ENCODE results near the gene CNN1. TPM values are rescaled to one million over a fixed set of nuclear protein-coding genes. Genes with fewer than 3 reads are reported as not detected.

The CNN1 gene
- total and polyA plus RNA-seq, 9 of the 15 experiments (the other 6 are each of a cell fraction or from before 2014, with no cell fraction given), result 0.23 to 10.6 (median 5.2) TPM

GRCh38 chr19:11570039-11570462, 31.4 kb downstream of the CNN1 start:
- H3K27ac ChIP-seq (ENCODE audit: extremely low read depth, low read depth, low read length), result no peak overlapping the region
- H3K4me2 ChIP-seq (ENCODE audit: insufficient read depth, low read length), result no peak overlapping the region
- no peaks in the 10 kb centered on the region for H3K9me3 ChIP-seq (replicated peaks; ENCODE audit: control insufficient read depth, insufficient read depth, low read depth, low read length)
- no peaks in the 10 kb centered on the region for H3K9me1 ChIP-seq (ENCODE audit: control insufficient read depth, insufficient read depth, low read length)
- H3K4me3 ChIP-seq, result no peak overlapping the region
- ChIA-PET POLR2A (interaction anchor here (0.6 to 1.7 kb wide), 4 partner anchors 10 to 19 kb away, joined by 3 to 4 read pairs (median 3); no protein-coding TSS in a partner anchor), CTCF (ENCODE audit: low intra/inter-chr PET ratio) (no interaction called here)
- no peaks in the 10 kb centered on the region for H3K79me2 ChIP-seq (ENCODE audit: control insufficient read depth, insufficient read depth, low read length)
- intact Hi-C loops (cut with micrococcal nuclease), result no loop called here
- DNase-seq (ENCODE audit: extremely low read depth in 1 of 4, low spot score in 3 of 4), result peak in 2 of 4 experiments; percentile 10 to 16
- BruUV-seq (replicated peaks), result no TSS peak
- ATAC-seq, result no peak; the same call in 2 of the 3 replicates
- H3K4me1 ChIP-seq (replicated peaks in 1 of 2; ENCODE audit: control insufficient read depth in 2 of 2, insufficient read depth in 2 of 2, low read length in 2 of 2), result peaks cover 23 to 41% of the 10 kb centered on the region in 2 experiments
- H3K27me3 ChIP-seq (ENCODE audit: control insufficient read depth in 2 of 2, insufficient read depth in 2 of 2, low read length in 2 of 2), result no peaks in the 10 kb centered on the region
- in situ Hi-C loops (cut with MboI), result no loop called here
- WGBS (ENCODE audit: insufficient coverage, low coverage, missing lambda C conversion rate), result 50% methylated on average over 5 of the region's 5 CpGs
- peak overlapping the region in 1 of 2 experiments; percentile 82; a peak in 1 of 4 replicates for H3K9ac ChIP-seq (ENCODE audit: insufficient read depth in 1 of 2, low read depth in 2 of 2, low read length in 2 of 2)
- H3K36me3 ChIP-seq (ENCODE audit: control insufficient read depth, insufficient read depth, low read length), result no peaks in the 10 kb centered on the region
- no peaks in the 10 kb centered on the region for H4K20me1 ChIP-seq (replicated peaks; ENCODE audit: control insufficient read depth, insufficient read depth, low read length)
- no peak overlapping the region for H2AFZ ChIP-seq (ENCODE audit: low read depth, low read length)
- FAIRE-seq, result no peak
- TF ChIP-seq ZNF609 (CRISPR knock-in tag; IDR thresholded peaks at IDR 0.05; ENCODE audit: borderline replicate concordance) (no peak), ARID4B (CRISPR knock-in tag; IDR thresholded peaks at IDR 0.05) (no peak), NR2C1 (IDR thresholded peaks at IDR 0.05) (no peak), NR2C1 (tag; IDR thresholded peaks at IDR 0.05) (no peak), ZFX (CRISPR knock-in tag; IDR thresholded peaks at IDR 0.05) (peak; percentile 47), FIP1L1 (IDR thresholded peaks at IDR 0.05; ENCODE audit: low read depth, low read length, poor library complexity, severe bottlenecking) (no peak), RBM34 (IDR thresholded peaks at IDR 0.05; ENCODE audit: borderline replicate concordance, insufficient read depth, low read length) (no peak), HNRNPL (IDR thresholded peaks at IDR 0.05; ENCODE audit: low read depth, low read length) (no peak), TEAD4 (IDR thresholded peaks at IDR 0.05; ENCODE audit: low read length) (0 out of 2 replicates have a peak, but pooled peaks have one; percentile 9), TEAD4 (CRISPR knock-in tag; IDR thresholded peaks at IDR 0.05; ENCODE audit: borderline replicate concordance) (no peak), CHCHD3 (CRISPR knock-in tag; IDR thresholded peaks at IDR 0.05) (no peak)
